ENCODE measurements around the gene PAPPA.

DNA sequence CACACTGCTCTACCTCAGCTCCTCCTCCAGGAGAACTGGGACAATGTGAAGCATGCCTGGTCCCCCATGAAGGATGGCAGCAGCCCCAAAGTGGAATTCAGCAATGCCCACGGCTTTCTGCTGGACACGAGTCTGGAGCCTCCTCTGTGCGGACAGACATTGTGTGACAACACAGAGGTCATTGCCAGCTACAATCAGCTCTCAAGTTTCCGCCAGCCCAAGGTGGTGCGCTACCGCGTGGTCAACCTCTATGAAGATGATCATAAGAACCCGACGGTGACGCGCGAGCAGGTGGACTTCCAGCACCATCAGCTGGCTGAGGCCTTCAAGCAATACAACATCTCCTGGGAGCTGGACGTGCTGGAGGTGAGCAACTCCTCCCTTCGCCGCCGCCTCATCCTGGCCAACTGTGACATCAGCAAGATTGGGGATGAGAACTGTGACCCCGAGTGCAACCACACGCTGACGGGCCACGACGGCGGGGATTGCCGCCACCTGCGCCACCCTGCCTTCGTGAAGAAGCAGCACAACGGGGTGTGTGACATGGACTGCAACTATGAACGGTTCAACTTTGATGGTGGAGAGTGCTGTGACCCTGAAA lies 34.1 kb downstream of the PAPPA start:
- no peak for TF ChIP-seq CTCF (IDR thresholded peaks at IDR 0.05)
- TF ChIP-seq POLR2A (IDR thresholded peaks at IDR 0.05): no peak

Measured in Peyer's patch (tissue), 4 donors.